ENCODE measurements around the gene PLB1. TPM values are rescaled to one million over a fixed set of nuclear protein-coding genes. Genes with fewer than 3 reads are reported as not detected.
A peak's percentile ranks its signal among the peaks of the same experiment; 100 is the strongest.

Gene PLB1
- total and polyA plus RNA-seq, 4 experiments from 2014 or later, result 0.38 to 0.91 (median 0.82) TPM

DNA sequence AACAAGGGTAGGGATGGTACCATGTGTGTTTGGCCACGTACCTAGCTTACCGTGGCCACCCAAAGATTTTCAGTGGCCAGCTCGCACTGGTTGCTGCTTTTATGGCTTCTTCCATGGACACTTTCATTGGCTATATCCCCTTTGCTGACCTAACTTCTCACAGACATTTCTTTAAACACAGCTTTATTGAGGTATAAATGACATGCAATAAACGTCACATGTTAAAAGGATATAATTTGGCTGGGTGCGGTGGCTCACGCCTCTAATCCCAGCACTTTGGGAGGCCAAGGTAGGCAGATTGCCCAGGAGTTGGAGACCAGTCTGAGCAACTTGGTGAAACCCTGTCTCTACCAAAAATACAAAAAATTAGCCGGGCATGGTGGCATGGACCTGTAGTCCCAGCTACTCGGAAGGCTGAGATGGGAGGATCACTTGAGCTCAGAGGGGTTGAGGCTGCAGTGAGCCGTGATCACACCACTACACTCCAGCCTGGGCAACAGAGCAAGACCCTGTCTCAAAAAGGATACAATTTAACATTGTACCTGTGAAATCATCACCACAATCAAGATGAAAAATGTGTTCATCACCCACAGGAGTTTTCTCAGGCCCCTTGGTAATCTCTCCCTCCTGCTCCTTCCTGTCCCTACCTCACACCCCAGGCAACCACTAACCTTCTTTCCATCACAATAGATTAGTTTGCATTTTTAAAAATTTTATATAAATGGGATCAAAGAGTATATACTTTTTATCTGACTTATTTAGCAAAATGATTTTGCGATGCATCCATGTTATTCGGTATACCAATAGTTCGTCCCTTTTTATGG, 127.9 kb downstream of the PLB1 start:
- POLR2A ChIA-PET (ENCODE audit: partially characterized antibody), result interaction anchor here (1.2 to 7.9 kb wide), 7 partner anchors 11 to 136 kb away, joined by 3 to 97 read pairs (median 10); partner anchors contain the start of gene PPP1CB
- no peaks in the 10 kb centered on the region for H3K36me3 ChIP-seq (ENCODE audit: insufficient read depth, low read length)
- CTCF ChIA-PET (ENCODE audit: partially characterized antibody), result interaction anchor here (1.1 to 7.8 kb wide), 4 partner anchors 15 to 56 kb away, joined by 3 to 114 read pairs (median 6); no protein-coding TSS in a partner anchor
- peak overlapping the region in 6 of 8 donors; percentile 25 to 87 (median 60) for H3K4me3 Mint-ChIP-seq
- peaks cover 0 to 3% (median 0%) of the 10 kb centered on the region in 8 donors for H3K9me3 Mint-ChIP-seq
- H3K27ac Mint-ChIP-seq, result peak overlapping the region; percentile 96 to 100 (median 100)
- H3K4me3 ChIP-seq (ENCODE audit: low read length in 2 of 2), result no peak overlapping the region
- H3K9me3 ChIP-seq (ENCODE audit: control insufficient read depth in 1 of 2, low read length in 2 of 2), result no peaks in the 10 kb centered on the region
- H3K4me1 ChIP-seq (ENCODE audit: insufficient read depth, low read length), result peaks cover 91% of the 10 kb centered on the region
- H3K27ac ChIP-seq (ENCODE audit: low read depth, low read length), result peak overlapping the region; percentile 97
- no peaks in the 10 kb centered on the region for H3K27me3 ChIP-seq (ENCODE audit: insufficient read depth, low read length)
- H3K36me3 Mint-ChIP-seq, result peaks cover 0 to 9% of the 10 kb centered on the region in 2 donors
- peaks cover 66 to 95% (median 81%) of the 10 kb centered on the region in 4 donors for H3K4me1 Mint-ChIP-seq
- DNase-seq, result no peak
- no peaks in the 10 kb centered on the region for H3K27me3 Mint-ChIP-seq
- intact Hi-C loops (cut with micrococcal nuclease), result loop anchor here (5.0 kb wide), 1 partner anchor 731 kb away; the partner anchor contains the start of genes BABAM2 and RBKS

GRCh38 chr2:28624436-28624792, 128.6 kb downstream of the PLB1 start:
- no peaks in the 10 kb centered on the region for H3K27me3 Mint-ChIP-seq
- H3K4me1 Mint-ChIP-seq, result peaks cover 60 to 89% (median 75%) of the 10 kb centered on the region in 4 donors
- H3K4me3 Mint-ChIP-seq, result peak overlapping the region in 6 of 8 donors; percentile 57 to 87 (median 64)
- H3K9me3 Mint-ChIP-seq, result peaks cover 0 to 3% (median 0%) of the 10 kb centered on the region in 8 donors
- H3K27me3 ChIP-seq (ENCODE audit: insufficient read depth, low read length), result no peaks in the 10 kb centered on the region
- DNase-seq, result no peak
- H3K36me3 Mint-ChIP-seq, result peaks cover 0 to 9% of the 10 kb centered on the region in 2 donors
- peak overlapping the region; percentile 81 for H3K27ac ChIP-seq (ENCODE audit: low read depth, low read length)
- ChIA-PET POLR2A (ENCODE audit: partially characterized antibody) (interaction anchor here (0.7 to 7.9 kb wide), 7 partner anchors 9 to 246 kb away, joined by 3 to 97 read pairs (median 9); partner anchors contain the start of genes PPP1CB and TRMT61B), CTCF (ENCODE audit: partially characterized antibody) (interaction anchor here (0.7 to 7.8 kb wide), 4 partner anchors 16 to 124 kb away, joined by 3 to 114 read pairs (median 5); no protein-coding TSS in a partner anchor)
- peaks cover 85% of the 10 kb centered on the region for H3K4me1 ChIP-seq (ENCODE audit: insufficient read depth, low read length)
- no peak overlapping the region for H3K4me3 ChIP-seq (ENCODE audit: low read length in 2 of 2)
- no peaks in the 10 kb centered on the region for H3K9me3 ChIP-seq (ENCODE audit: control insufficient read depth in 1 of 2, low read length in 2 of 2)
- no peaks in the 10 kb centered on the region for H3K36me3 ChIP-seq (ENCODE audit: insufficient read depth, low read length)
- intact Hi-C loops (cut with micrococcal nuclease), result loop anchor here (5.0 kb wide), 1 partner anchor 732 kb away; the partner anchor contains the start of genes BABAM2 and RBKS
- H3K27ac Mint-ChIP-seq, result peak overlapping the region; percentile 96 to 100 (median 100)

GRCh38 chr2:28624793-28625701, 129.2 kb downstream of the PLB1 start:
- no peaks in the 10 kb centered on the region for H3K27me3 ChIP-seq (ENCODE audit: insufficient read depth, low read length)
- H3K27ac ChIP-seq (ENCODE audit: low read depth, low read length), result peak overlapping the region; percentile 81
- Mint-ChIP-seq H3K4me1 (peaks cover 54 to 83% (median 68%) of the 10 kb centered on the region in 4 donors), H3K27ac (peak overlapping the region; percentile 96 to 100 (median 100)), H3K4me3 (peak overlapping the region in 7 of 8 donors; percentile 50 to 87 (median 64)), H3K27me3 (no peaks in the 10 kb centered on the region), H3K36me3 (peaks cover 0 to 9% of the 10 kb centered on the region in 2 donors), H3K9me3 (peaks cover 0 to 3% (median 0%) of the 10 kb centered on the region in 8 donors)
- H3K4me1 ChIP-seq (ENCODE audit: insufficient read depth, low read length), result peaks cover 78% of the 10 kb centered on the region
- no peaks in the 10 kb centered on the region for H3K9me3 ChIP-seq (ENCODE audit: control insufficient read depth in 1 of 2, low read length in 2 of 2)
- peak; percentile 75 to 89 (median 82) for DNase-seq
- intact Hi-C loops (cut with micrococcal nuclease), result loop anchor here (1.0 to 5.0 kb wide), 2 partner anchors 12 to 733 kb away; partner anchors contain the start of genes BABAM2 and RBKS
- peak overlapping the region in 1 of 2 donors; percentile 13 for H3K4me3 ChIP-seq (ENCODE audit: low read length in 2 of 2)
- CTCF ChIA-PET (ENCODE audit: partially characterized antibody), result interaction anchor here (0.7 to 7.8 kb wide), 7 partner anchors 8 to 123 kb away, joined by 3 to 114 read pairs (median 4); no protein-coding TSS in a partner anchor
- H3K36me3 ChIP-seq (ENCODE audit: insufficient read depth, low read length), result no peaks in the 10 kb centered on the region
- POLR2A ChIA-PET (ENCODE audit: partially characterized antibody), result interaction anchor here (0.7 to 7.9 kb wide), 8 partner anchors 9 to 245 kb away, joined by 3 to 97 read pairs (median 7); partner anchors contain the start of genes PPP1CB and TRMT61B

- peaks cover 65% of the 10 kb centered on the region for H3K4me1 ChIP-seq (ENCODE audit: insufficient read depth, low read length)
- Mint-ChIP-seq H3K36me3 (peaks cover 0 to 9% of the 10 kb centered on the region in 2 donors), H3K4me3 (peak overlapping the region in 1 of 8 donors; percentile 50), H3K9me3 (peaks cover 0 to 3% (median 0%) of the 10 kb centered on the region in 8 donors), H3K27ac (peak overlapping the region in 6 of 7 donors; percentile 85 to 100 (median 99)), H3K27me3 (no peaks in the 10 kb centered on the region), H3K4me1 (peaks cover 41 to 74% (median 55%) of the 10 kb centered on the region in 4 donors)
- H3K27ac ChIP-seq (ENCODE audit: low read depth, low read length), result peak overlapping the region; percentile 81
- no peak for DNase-seq
- POLR2A ChIA-PET (ENCODE audit: partially characterized antibody), result interaction anchor here (7.9 kb wide), 1 partner anchor 123 kb away, joined by 97 read pairs; the partner anchor contains the start of gene PPP1CB
- no peak overlapping the region for H3K4me3 ChIP-seq (ENCODE audit: low read length in 2 of 2)
- H3K36me3 ChIP-seq (ENCODE audit: insufficient read depth, low read length), result no peaks in the 10 kb centered on the region
- no peaks in the 10 kb centered on the region for H3K27me3 ChIP-seq (ENCODE audit: insufficient read depth, low read length)
- CTCF ChIA-PET (ENCODE audit: partially characterized antibody), result interaction anchor here (0.7 to 7.8 kb wide), 3 partner anchors 13 to 32 kb away, joined by 4 to 114 read pairs (median 5); no protein-coding TSS in a partner anchor
- no peaks in the 10 kb centered on the region for H3K9me3 ChIP-seq (ENCODE audit: control insufficient read depth in 1 of 2, low read length in 2 of 2)
- intact Hi-C loops (cut with micrococcal nuclease), result no loop called here
These were observed 130.5 kb downstream of the PLB1 start for GRCh38 chr2:28626376-28626775.

DNA sequence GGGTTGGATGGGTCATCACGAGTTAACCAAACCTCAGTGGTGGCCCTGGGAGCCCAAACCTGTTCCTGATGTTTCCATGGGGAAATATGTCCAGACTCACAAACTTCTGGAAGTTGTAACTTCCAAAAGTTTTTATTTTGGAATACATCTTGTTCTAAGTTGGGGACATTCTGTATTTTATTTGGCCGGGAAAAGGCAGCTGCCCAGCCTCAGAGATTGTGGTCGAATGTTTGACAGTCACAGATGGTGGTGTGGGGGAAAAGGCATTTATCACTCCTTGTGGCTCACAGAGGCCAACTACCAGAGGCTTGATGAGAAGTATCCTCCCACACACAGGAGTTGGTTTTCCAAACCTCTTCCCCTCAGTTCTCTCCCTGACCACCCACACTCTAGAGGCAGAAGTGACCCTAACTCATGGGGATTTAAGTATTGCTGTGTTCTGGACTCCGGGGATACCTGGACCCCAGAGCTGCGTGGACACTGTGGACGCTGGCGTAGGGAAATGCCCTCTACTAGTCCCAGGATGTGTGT, 131.1 kb downstream of the PLB1 start:
- CTCF ChIA-PET (ENCODE audit: partially characterized antibody), result interaction anchor here (1.7 kb wide), 1 partner anchor 32 kb away, joined by 7 read pairs; no protein-coding TSS in a partner anchor
- Histone ChIP-seq H3K27ac (ENCODE audit: low read depth, low read length) (peak overlapping the region; percentile 81), H3K4me3 (ENCODE audit: low read length in 2 of 2) (no peak overlapping the region), H3K36me3 (ENCODE audit: insufficient read depth, low read length) (no peaks in the 10 kb centered on the region), H3K9me3 (ENCODE audit: control insufficient read depth in 1 of 2, low read length in 2 of 2) (no peaks in the 10 kb centered on the region), H3K27me3 (ENCODE audit: insufficient read depth, low read length) (no peaks in the 10 kb centered on the region), H3K4me1 (ENCODE audit: insufficient read depth, low read length) (peaks cover 61% of the 10 kb centered on the region)
- no peaks in the 10 kb centered on the region for H3K27me3 Mint-ChIP-seq
- peaks cover 0 to 4% of the 10 kb centered on the region in 2 donors for H3K36me3 Mint-ChIP-seq
- POLR2A ChIA-PET (ENCODE audit: partially characterized antibody), result interaction anchor here (7.9 kb wide), 1 partner anchor 123 kb away, joined by 97 read pairs; the partner anchor contains the start of gene PPP1CB
- DNase-seq, result no peak
- peaks cover 36 to 68% (median 50%) of the 10 kb centered on the region in 4 donors for H3K4me1 Mint-ChIP-seq
- H3K4me3 Mint-ChIP-seq, result peak overlapping the region in 1 of 8 donors; percentile 20
- H3K9me3 Mint-ChIP-seq, result peaks cover 0 to 3% (median 0%) of the 10 kb centered on the region in 8 donors
- intact Hi-C loops (cut with micrococcal nuclease), result no loop called here
- peak overlapping the region; percentile 36 to 100 (median 98) for H3K27ac Mint-ChIP-seq

All from CD4-positive, alpha-beta memory T cell (primary cell).